Uterus (tissue), 2 donors: ENCODE data around the gene BRD2.

Source experiments
- POLR2A ChIP-seq, 2 donors: fragments of 450-650 bp; IDR thresholded peaks; one replicate each; pipeline ENCODE4 v1.6.1; 2016; ENCODE audit warnings: antibody characterized with exemption in 2 of 2, mild to moderate bottlenecking in 1 of 2, moderate library complexity in 1 of 2
- TF ChIP-seq, protein P1 (sequence below), 4 experiments: fragments of 200-600 bp in 2 of 4; fragments of 450-650 bp in 2 of 4; sonication (generic) in 2 of 4; IDR thresholded peaks; one replicate each; pipeline ENCODE4 v1.5.1; 2016 to 2019; ENCODE audit warnings: antibody characterized with exemption in 4 of 4, mild to moderate bottlenecking in 2 of 4, moderate library complexity in 1 of 4

DNA sequence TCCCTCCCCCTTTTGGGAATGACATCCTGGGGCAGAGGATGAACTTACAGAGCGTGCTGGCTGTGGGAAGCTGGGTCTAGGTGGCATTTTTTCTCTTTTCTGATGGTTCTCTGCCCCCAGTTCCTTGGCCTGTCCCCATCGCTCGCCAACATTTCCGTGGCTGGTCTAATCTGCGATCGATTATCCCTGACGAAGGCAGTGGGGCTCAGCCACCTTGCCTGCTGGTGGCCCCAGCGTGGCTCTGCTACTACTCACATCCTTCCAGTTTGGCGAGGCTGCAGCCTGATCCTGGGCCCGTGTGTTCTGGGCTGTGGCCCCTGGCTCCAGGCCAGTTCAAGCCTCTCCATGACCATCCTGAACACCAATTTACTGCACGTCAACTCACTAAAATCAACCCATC lies 47.4 kb downstream of the BRD2 start:
- TF ChIP-seq, protein P1, sequence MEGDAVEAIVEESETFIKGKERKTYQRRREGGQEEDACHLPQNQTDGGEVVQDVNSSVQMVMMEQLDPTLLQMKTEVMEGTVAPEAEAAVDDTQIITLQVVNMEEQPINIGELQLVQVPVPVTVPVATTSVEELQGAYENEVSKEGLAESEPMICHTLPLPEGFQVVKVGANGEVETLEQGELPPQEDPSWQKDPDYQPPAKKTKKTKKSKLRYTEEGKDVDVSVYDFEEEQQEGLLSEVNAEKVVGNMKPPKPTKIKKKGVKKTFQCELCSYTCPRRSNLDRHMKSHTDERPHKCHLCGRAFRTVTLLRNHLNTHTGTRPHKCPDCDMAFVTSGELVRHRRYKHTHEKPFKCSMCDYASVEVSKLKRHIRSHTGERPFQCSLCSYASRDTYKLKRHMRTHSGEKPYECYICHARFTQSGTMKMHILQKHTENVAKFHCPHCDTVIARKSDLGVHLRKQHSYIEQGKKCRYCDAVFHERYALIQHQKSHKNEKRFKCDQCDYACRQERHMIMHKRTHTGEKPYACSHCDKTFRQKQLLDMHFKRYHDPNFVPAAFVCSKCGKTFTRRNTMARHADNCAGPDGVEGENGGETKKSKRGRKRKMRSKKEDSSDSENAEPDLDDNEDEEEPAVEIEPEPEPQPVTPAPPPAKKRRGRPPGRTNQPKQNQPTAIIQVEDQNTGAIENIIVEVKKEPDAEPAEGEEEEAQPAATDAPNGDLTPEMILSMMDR (IDR thresholded peaks at IDR 0.05): no peak
- no peak for TF ChIP-seq POLR2A (IDR thresholded peaks at IDR 0.05)
